HG03039 (cell line): ENCODE results near the gene TAF11L8.
"Not testable (repeated sequence)": the region's sequence is repeated elsewhere in the genome, so short reads cannot be mapped to it uniquely, and the experiment has no call there.

Source experiments
- ATAC-seq: cut with Tn5 transposase; IDR thresholded peaks from one replicate; pipeline ENCODE4 v1.9.1; 2021; ENCODE audit warnings: mild to moderate bottlenecking, moderate library complexity; ENCODE audit not compliant: unreplicated experiment

TAF11L8 gene

GRCh38 chr5:17590860-17591259, at the start of gene TAF11L8:
Gene TAF11L8, minus strand, starts transcription at chr5:17590960.
- ATAC-seq, result not testable (repeated sequence)

DNA sequence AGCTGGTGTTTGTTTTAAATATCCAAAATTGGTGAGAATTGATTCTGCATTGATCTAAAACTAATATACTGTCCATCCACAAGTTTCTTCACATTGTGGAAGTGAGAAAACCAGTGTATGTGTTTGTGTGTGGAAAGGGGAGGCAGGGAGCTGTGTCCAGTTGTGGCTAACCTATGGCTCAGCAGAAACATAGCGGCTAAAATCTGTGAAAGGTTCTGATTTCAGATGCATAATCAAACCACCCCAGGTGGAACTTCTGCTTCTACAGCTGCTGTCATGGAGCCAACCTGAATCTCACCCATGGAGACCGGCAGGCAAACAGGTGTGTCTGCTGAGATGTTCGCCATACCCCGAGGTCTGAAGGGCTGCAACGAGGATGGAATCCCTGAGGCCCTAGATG, 43.4 kb upstream of the TAF11L8 start, which contains the start of gene TAF11L14:
Gene TAF11L14, plus strand, starts transcription at position 301 of the 400 bp plus-strand sequence.
- ATAC-seq, result no peak

DNA sequence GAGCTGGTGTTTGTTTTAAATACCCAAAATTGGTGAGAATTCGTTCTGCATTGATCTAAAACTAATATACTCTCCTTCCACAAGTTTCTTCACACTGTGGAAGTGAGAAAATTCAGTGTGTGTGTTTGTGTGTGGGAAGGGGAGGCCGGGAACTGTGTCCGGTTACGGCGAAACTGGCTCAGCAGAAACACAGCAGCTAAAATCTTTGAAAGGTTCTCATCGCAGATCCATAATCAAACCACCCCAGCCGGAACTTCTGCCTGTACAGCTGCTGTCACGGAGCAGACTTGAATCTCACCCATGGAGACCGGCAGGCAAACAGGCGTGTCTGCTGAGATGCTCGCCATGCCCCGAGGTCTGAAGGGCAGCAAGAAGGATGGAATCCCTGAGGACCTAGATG, 41.0 kb upstream of the TAF11L8 start, which contains the start of gene TAF11L13:
Gene TAF11L13, plus strand, starts transcription at position 301 of the 400 bp plus-strand sequence.
- not testable (repeated sequence) for ATAC-seq

DNA sequence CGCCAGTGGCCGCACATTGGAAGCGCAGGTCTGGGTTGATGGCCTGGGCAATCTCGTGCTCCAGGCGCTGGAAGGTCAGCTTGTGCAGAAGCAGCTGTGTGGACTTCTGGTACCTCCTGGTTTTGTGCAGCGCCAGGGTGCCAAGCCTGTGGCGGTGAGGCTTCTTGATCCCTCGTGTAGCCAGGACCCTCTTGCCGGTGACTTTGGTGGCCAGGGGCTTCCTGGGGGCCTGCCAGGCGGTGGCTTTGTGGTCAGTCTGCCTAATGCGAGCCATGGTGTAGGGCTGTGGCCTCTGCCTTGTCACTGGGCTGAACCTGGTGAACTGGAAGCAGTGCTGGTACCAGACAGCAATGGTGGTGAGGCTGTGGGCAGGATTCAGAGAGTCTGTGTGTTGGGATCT, 34.9 kb upstream of the TAF11L8 start:
- ATAC-seq, result no peak

GRCh38 chr5:17620627-17621026, 29.9 kb upstream of the TAF11L8 start:
- ATAC-seq, result no peak

DNA sequence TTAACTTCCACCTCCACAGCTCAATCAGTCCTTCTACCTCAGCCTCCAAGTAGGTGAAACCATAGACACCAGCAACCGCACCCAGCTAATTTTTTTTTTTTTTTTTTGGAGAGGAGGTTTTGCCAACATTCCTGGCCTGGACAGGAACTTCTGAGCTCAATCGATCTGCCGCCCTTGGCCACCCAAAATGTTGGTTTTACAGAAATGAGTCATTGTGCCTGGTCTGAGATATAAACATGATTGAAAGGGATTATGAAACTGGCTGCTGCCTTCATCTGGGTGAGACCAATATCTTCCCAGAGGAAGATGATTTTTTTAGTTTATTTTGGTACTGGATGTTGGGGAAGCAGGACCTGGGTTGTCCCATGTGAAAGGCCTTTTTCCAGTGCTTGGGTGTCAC, 28.6 kb upstream of the TAF11L8 start:
- no peak for ATAC-seq

DNA sequence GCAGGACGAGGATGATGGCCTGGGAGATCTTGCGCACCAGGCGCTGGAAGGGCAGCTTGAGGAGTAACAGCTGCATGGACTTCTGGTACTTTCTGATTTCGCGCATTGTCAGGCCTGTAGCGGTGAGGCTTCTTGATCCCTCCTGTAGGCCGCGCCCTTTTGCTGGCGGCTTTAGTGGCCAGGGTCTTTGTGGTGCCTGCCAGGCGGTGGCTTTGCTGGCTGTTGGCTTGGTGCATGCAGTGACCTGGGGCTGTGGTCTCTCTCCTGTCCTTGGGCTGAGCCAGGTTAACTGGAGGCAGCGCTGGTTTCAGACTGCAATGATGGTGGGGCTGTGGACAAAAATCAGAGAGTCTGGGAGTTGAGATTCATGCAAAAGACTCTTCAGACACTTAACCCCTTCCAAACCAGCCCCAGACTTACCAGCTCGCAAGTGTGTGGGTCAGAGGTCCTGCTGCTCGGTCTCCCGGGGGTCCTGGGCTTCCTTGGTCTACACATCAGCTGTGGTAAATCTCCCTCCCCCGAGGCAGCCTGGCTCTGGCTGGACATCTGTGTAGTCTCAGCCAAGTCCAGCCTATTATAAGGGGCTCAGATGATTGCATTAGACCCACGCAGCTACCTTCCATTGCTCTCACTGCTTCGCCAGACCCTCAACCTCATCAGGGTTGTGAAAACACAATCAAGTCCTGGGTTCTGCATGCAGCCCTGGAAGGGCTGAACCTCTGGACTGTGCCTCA, 24.3 kb upstream of the TAF11L8 start:
- no peak for ATAC-seq

DNA sequence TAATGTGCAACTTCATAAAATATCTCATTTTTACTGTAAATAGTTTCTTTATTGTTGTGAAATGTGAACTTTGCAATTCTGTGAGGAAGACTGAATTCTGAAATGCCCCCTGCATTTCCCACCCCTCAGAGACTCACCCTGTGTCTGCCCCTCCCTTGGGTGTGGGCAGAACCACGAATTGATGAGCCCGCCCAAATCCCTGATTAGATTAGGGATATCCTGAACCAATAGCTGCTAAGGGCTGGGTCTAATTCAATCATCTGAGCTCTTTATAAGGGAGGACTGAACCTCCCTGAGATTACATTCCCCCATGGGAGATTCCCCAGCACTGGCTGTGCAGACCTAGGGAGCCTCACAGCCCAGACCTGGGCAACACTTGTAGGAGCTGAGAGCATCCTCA, 19.3 kb upstream of the TAF11L8 start, which contains the start of gene TAF11L12:
Gene TAF11L12, plus strand, starts transcription at position 301 of the 400 bp plus-strand sequence.
- ATAC-seq, result not testable (repeated sequence)

DNA sequence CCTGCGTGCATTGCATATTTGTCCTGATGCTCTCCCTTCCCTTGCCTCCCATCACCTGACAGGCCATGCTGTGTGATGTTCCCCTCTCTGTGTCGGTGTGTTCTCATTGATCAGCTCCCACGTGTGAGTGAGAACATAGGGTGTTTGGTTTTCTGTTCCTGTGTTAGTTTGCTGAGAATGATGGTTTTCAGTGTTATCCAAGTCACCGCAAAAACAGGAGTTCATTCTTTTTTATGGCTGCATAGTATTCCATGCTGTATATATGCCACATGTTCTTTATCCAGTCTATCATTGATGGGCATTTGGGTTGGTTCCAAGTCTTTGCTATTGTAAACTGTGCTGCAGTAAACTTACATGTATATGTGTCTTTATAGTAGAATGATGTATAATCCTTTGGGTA, 16.7 kb upstream of the TAF11L8 start:
- not testable (repeated sequence) for ATAC-seq

GRCh38 chr5:17604951-17605350, 14.2 kb upstream of the TAF11L8 start:
- no peak for ATAC-seq

DNA sequence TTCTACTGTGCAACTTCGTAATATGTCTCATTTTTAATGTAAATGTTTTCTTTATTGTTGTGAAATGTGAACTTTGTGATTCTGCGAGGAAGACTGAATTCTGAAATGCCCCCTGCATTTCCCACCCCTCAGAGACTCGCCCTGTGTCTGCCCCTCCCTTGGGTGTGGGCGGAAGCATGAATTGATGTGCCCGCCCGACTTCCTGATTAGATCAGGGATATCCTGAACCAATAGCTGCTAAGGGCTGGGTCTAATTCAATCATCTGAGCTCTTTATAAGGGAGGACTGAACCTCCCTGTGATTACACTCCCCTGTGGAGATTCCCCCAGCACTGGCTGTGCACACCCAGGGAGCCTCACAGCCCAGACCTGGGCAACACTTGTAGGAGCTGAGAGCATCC, 13.1 kb upstream of the TAF11L8 start, which contains the start of gene TAF11L11:
Gene TAF11L11, plus strand, starts transcription at position 304 of the 400 bp plus-strand sequence.
- ATAC-seq, result not testable (repeated sequence)

DNA sequence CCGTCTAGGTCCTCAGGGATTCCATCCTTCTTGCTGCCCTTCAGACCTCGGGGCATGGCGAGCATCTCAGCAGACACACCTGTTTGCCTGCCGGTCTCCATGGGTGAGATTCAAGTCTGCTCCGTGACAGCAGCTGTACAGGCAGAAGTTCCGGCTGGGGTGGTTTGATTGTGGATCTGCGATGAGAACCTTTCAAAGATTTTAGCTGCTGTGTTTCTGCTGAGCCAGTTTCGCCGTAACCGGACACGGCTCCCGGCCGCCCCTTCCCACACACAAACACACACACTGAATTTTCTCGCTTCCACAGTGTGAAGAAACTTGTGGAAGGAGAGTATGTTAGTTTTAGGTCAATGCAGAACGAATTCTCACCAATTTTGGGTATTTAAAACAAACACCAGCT, 7.0 kb upstream of the TAF11L8 start, which contains the start of gene TAF11L10:
Gene TAF11L10, minus strand, starts transcription at position 101 of the 400 bp plus-strand sequence.
- not testable (repeated sequence) for ATAC-seq

DNA sequence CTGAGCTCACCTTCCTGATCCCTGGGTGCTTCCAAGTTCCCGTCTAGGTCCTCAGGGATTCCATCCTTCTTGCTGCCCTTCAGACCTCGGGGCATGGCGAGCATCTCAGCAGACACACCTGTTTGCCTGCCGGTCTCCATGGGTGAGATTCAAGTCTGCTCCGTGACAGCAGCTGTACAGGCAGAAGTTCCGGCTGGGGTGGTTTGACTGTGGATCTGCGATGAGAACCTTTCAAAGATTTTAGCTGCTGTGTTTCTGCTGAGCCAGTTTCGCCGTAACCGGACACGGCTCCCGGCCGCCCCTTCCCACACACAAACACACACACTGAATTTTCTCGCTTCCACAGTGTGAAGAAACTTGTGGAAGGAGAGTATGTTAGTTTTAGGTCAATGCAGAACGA, 3.5 kb upstream of the TAF11L8 start, which contains the start of gene TAF11L9:
Gene TAF11L9, minus strand, starts transcription at position 140 of the 400 bp plus-strand sequence.
- ATAC-seq, result not testable (repeated sequence)

GRCh38 chr5:17585658-17586057, 5.1 kb downstream of the TAF11L8 start, which contains the start of gene TAF11L7:
Gene TAF11L7, minus strand, starts transcription at chr5:17585758.
- ATAC-seq, result not testable (repeated sequence)
